ENCODE data around the gene ARF1.
A peak's percentile ranks its signal among the peaks of the same experiment; 100 is the strongest.

ARF1 gene

DNA sequence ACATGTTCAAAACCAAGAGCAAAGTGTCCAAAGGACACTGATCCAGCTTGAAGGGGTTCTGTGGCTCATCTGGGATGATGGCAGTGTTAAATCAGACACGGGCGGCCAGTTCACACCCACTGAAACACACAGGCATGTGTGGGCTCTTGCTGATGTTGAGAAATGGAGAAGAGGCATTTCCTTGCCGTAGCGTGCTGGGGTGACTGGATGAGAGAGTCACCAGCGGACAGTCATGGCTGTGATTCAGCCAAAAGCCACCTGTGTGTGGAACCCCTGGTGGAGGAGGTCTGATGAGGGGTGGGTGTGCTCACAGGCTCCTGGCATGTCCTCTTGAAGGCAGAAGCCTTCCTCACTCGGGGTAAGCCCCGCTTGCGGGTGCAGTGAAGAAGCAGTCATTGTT is 13.4 kb downstream of the ARF1 start:
- DNase-seq (ENCODE audit: low read depth): no peak
- TF ChIP-seq CTCF (conservative IDR thresholded peaks at IDR 0.05; ENCODE audit: low read length): no peak
- H3K4me3 ChIP-seq (ENCODE audit: low read length): no peak overlapping the region

- no peak for TF ChIP-seq CTCF (conservative IDR thresholded peaks at IDR 0.05; ENCODE audit: low read length)
- no peak overlapping the region for H3K4me3 ChIP-seq (ENCODE audit: low read length)
- DNase-seq (ENCODE audit: low read depth): no peak
These were observed 14.2 kb downstream of the ARF1 start for GRCh38 chr1:228096416-228097332.

GRCh38 chr1:228097333-228098081 is 15.0 kb downstream of the ARF1 start:
- no peak overlapping the region for H3K4me3 ChIP-seq (ENCODE audit: low read length)
- DNase-seq (ENCODE audit: low read depth): no peak
- no peak for TF ChIP-seq CTCF (conservative IDR thresholded peaks at IDR 0.05; ENCODE audit: low read length)

GRCh38 chr1:228098323-228098931 is 15.9 kb downstream of the ARF1 start:
- no peak for TF ChIP-seq CTCF (conservative IDR thresholded peaks at IDR 0.05; ENCODE audit: low read length)
- no peak for DNase-seq (ENCODE audit: low read depth)
- H3K4me3 ChIP-seq (ENCODE audit: low read length): no peak overlapping the region

- no peak for DNase-seq (ENCODE audit: low read depth)
- H3K4me3 ChIP-seq (ENCODE audit: low read length): no peak overlapping the region
- no peak for TF ChIP-seq CTCF (conservative IDR thresholded peaks at IDR 0.05; ENCODE audit: low read length)
These were observed 16.8 kb downstream of the ARF1 start for GRCh38 chr1:228099331-228099732.

DNA sequence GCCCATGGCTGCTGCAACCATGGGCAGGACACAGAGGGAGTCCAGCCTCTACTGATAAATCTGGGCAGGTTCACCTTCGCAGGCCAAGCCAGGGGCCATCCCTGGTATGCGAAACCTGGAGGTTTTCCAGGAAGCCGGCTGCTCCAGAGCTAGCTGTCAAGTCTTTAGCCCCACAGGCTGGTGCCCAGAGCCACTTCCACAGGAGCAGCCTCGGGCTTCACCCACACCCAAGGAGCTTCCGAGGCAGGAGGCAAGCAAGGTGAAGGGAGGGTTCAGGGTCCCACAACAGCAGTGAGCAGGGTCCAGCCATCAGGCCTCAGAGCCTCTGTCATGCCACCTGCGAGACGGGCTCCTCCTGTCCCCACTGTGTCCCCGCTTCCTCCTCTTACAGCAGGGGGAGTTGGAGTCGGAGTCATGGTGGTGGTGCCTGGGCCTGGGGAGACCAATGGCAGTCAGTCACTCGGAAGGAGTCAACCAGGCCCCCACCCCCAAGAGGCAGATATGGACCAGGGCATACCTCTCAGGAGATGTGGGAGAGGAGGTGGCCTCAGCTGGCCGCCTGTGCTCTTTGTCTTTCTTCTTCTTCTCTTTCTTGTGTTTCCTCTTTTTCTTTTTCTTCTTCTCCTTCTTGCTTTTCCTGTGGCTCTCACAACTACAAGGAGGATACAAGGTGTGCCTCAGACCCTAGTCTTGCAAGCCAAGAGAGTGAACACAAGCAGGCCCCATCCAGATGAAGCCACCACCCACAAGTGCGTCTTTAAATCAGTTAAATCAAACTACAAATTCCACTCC is 18.5 kb downstream of the ARF1 start:
- no peak for TF ChIP-seq CTCF (conservative IDR thresholded peaks at IDR 0.05; ENCODE audit: low read length)
- peak overlapping the region; percentile 12; the same call in 1 of the 2 replicates for H3K4me3 ChIP-seq (ENCODE audit: low read length)
- DNase-seq (ENCODE audit: low read depth): no peak
